ENCODE data around the gene BAZ2B. TPM values are rescaled to one million over a fixed set of nuclear protein-coding genes. Genes with fewer than 3 reads are reported as not detected.

Gene BAZ2B
- total RNA-seq, 3 donors from 2014 or later (not counting 1 experiment from before 2014, with no cell fraction given), result 59.8 to 73.7 (median 68.4) TPM

- H3K27me3 ChIP-seq (ENCODE audit: control insufficient read depth, insufficient read depth, low read length), result no peaks in the 10 kb centered on the region
- Mint-ChIP-seq H3K36me3 (no peaks in the 10 kb centered on the region), H3K27ac (no peak overlapping the region), H3K4me1 (peaks cover 0 to 8% of the 10 kb centered on the region in 2 donors), H3K9me3 (no peaks in the 10 kb centered on the region), H3K4me3 (no peak overlapping the region), H3K27me3 (ENCODE audit: low read depth in 2 of 2) (no peaks in the 10 kb centered on the region)
- no peaks in the 10 kb centered on the region for H3K36me3 ChIP-seq (ENCODE audit: control insufficient read depth, insufficient read depth, low read length)
- no peaks in the 10 kb centered on the region for H3K9me3 ChIP-seq (ENCODE audit: control insufficient read depth, insufficient read depth, low read length)
- 44% methylated on average over 3 of the region's 3 CpGs for WGBS (ENCODE audit: insufficient coverage)
- no peak for ATAC-seq
- H3K27ac ChIP-seq (ENCODE audit: low read length), result no peak overlapping the region
- intact Hi-C loops (cut with micrococcal nuclease), result no loop called here
- no peak overlapping the region for H3K4me3 ChIP-seq (ENCODE audit: low read length)
- H3K4me1 ChIP-seq (ENCODE audit: control insufficient read depth, insufficient read depth, low read length), result no peaks in the 10 kb centered on the region
- DNase-seq, result no peak
- TF ChIP-seq CTCF (IDR thresholded peaks at IDR 0.05), result no peak
Observed at GRCh38 chr2:159605441-159606178, 10.7 kb downstream of the BAZ2B start.

DNA sequence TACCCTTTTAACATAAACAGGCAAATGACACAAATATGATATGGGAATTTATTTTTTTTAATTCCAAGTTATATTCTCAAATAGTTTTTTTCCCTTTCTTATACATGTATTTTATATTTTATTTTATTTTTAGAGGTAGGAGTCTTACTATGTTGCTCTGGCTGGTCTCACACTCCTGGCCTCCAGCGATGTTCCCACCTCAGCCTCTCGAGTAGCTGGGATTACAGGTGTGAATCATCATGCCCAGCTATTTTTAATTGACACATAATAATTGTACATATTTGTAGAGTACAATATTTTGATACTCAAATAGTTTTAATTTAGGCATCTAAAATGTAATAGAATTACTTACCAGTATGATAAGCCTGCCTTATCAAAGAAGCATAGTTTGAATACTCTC, 12.2 kb downstream of the BAZ2B start:
- no peaks in the 10 kb centered on the region for H3K9me3 Mint-ChIP-seq
- no peak overlapping the region for H3K27ac ChIP-seq (ENCODE audit: low read length)
- WGBS (ENCODE audit: insufficient coverage), result 90% methylated on average over 2 of the region's 2 CpGs
- TF ChIP-seq CTCF (IDR thresholded peaks at IDR 0.05), result no peak
- H3K36me3 ChIP-seq (ENCODE audit: control insufficient read depth, insufficient read depth, low read length), result no peaks in the 10 kb centered on the region
- no peaks in the 10 kb centered on the region for H3K27me3 ChIP-seq (ENCODE audit: control insufficient read depth, insufficient read depth, low read length)
- H3K36me3 Mint-ChIP-seq, result no peaks in the 10 kb centered on the region
- intact Hi-C loops (cut with micrococcal nuclease), result no loop called here
- ATAC-seq, result no peak
- no peak overlapping the region for H3K4me3 Mint-ChIP-seq
- no peaks in the 10 kb centered on the region for H3K9me3 ChIP-seq (ENCODE audit: control insufficient read depth, insufficient read depth, low read length)
- no peak for DNase-seq
- H3K4me1 ChIP-seq (ENCODE audit: control insufficient read depth, insufficient read depth, low read length), result no peaks in the 10 kb centered on the region
- no peak overlapping the region for H3K4me3 ChIP-seq (ENCODE audit: low read length)
- no peaks in the 10 kb centered on the region for H3K27me3 Mint-ChIP-seq (ENCODE audit: low read depth in 2 of 2)
- H3K27ac Mint-ChIP-seq, result no peak overlapping the region
- peaks cover 0 to 8% of the 10 kb centered on the region in 2 donors for H3K4me1 Mint-ChIP-seq

DNA sequence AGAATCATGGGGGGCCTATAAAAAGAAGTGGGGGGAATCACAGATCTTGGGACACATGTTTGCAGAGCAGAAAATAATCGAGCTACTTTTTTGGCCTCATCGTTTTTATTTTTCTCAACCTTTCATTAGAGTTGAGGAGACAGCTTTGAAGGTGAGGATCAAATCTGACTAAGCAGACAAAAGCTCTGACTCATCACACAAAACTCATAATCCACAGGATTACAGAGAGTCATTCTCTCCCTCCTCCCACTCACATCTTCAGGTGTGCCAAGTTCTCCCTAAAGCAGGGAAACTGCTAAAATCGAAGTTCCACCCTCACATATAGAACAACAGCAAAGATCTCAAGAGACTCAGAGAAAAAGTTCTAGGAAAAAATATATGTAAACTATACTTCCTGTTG, 15.6 kb downstream of the BAZ2B start:
- Mint-ChIP-seq H3K36me3 (no peaks in the 10 kb centered on the region), H3K4me1 (peaks cover 0 to 2% of the 10 kb centered on the region in 2 donors), H3K9me3 (no peaks in the 10 kb centered on the region), H3K27ac (no peak overlapping the region), H3K4me3 (no peak overlapping the region), H3K27me3 (ENCODE audit: low read depth in 2 of 2) (no peaks in the 10 kb centered on the region)
- TF ChIP-seq CTCF (IDR thresholded peaks at IDR 0.05), result no peak
- DNase-seq (no peak), ATAC-seq (no peak)
- no peaks in the 10 kb centered on the region for H3K9me3 ChIP-seq (ENCODE audit: control insufficient read depth, insufficient read depth, low read length)
- no peak overlapping the region for H3K27ac ChIP-seq (ENCODE audit: low read length)
- no peaks in the 10 kb centered on the region for H3K27me3 ChIP-seq (ENCODE audit: control insufficient read depth, insufficient read depth, low read length)
- no peaks in the 10 kb centered on the region for H3K4me1 ChIP-seq (ENCODE audit: control insufficient read depth, insufficient read depth, low read length)
- WGBS (ENCODE audit: insufficient coverage), result 100% methylated on average over 2 of the region's 3 CpGs
- intact Hi-C loops (cut with micrococcal nuclease), result no loop called here
- no peaks in the 10 kb centered on the region for H3K36me3 ChIP-seq (ENCODE audit: control insufficient read depth, insufficient read depth, low read length)
- H3K4me3 ChIP-seq (ENCODE audit: low read length), result no peak overlapping the region

Measured in natural killer cell (primary cell).